Retinal pigment epithelial cell (primary cell): ENCODE measurements around the gene PLK5.
"Not testable (repeated sequence)": the region's sequence is repeated elsewhere in the genome, so short reads cannot be mapped to it uniquely, and the experiment has no call there.

ENCODE experiments used
- DNase-seq: peaks from one replicate; pipeline ENCODE4 v3.0.0-alpha.2; 2010; ENCODE audit warnings: low read depth
- H3K4me3 ChIP-seq: 2 replicates; pipeline ENCODE4 v1.5.1; 2011; ENCODE audit warnings: mild to moderate bottlenecking, low read length, control low read depth, moderate library complexity
- TF ChIP-seq, protein P1 (sequence below): conservative IDR thresholded peaks from 2 replicates; pipeline ENCODE4 v1.5.1; 2011; ENCODE audit warnings: low read depth, low read length, control low read depth, inconsistent platforms

PLK5 gene, protein sequence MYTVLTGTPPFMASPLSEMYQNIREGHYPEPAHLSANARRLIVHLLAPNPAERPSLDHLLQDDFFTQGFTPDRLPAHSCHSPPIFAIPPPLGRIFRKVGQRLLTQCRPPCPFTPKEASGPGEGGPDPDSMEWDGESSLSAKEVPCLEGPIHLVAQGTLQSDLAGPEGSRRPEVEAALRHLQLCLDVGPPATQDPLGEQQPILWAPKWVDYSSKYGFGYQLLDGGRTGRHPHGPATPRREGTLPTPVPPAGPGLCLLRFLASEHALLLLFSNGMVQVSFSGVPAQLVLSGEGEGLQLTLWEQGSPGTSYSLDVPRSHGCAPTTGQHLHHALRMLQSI

DNA sequence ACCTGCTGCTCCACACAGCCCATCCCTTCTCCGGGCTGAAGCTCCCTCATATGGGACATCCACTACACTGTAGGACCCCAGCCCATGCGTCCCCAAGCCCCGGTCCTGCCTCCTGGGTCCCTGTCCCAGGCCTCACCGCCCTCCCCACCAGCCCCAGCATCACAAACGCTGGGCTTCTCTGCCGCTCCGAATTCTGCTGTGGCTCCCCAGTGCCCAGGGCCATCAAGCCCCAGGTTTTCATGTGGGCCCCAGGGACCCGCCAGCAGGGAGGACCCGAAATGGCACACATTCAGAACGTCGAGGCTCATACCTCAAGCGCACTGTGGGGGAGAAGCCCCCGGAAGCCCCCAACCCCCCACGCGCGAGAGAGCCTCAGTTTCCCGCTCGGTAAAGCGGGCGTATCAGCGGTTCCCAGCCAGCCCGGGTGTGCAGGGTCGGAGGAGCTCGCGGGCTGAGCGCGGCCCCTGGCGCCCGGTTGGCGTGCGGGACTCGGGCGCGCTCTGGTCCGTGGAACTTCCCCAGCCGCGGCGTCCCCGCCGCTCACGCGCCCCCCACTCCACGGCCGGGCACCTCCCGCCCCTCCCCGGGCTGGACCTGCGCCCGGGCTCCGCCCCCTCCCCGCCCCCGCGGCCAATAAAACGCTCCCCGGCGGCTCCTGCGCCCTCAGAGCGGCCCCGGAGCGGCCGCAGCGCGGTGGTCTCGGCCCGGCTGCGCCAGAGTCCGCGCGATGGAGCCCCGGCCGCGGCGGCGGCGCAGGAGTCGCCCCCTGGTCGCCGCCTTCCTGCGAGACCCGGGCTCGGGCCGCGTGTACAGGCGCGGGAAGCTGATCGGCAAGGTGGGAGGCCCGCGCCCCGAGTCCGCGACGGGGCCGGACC is at the start of gene PLK5:
Gene PLK5, plus strand, starts transcription at position 666 of the 875 bp plus-strand sequence. CDS start 2,920 bp downstream, outside the sequence.
- no peak within 1 kb of the TSS for H3K4me3 ChIP-seq
- no peak for DNase-seq
- TF ChIP-seq, protein P1, sequence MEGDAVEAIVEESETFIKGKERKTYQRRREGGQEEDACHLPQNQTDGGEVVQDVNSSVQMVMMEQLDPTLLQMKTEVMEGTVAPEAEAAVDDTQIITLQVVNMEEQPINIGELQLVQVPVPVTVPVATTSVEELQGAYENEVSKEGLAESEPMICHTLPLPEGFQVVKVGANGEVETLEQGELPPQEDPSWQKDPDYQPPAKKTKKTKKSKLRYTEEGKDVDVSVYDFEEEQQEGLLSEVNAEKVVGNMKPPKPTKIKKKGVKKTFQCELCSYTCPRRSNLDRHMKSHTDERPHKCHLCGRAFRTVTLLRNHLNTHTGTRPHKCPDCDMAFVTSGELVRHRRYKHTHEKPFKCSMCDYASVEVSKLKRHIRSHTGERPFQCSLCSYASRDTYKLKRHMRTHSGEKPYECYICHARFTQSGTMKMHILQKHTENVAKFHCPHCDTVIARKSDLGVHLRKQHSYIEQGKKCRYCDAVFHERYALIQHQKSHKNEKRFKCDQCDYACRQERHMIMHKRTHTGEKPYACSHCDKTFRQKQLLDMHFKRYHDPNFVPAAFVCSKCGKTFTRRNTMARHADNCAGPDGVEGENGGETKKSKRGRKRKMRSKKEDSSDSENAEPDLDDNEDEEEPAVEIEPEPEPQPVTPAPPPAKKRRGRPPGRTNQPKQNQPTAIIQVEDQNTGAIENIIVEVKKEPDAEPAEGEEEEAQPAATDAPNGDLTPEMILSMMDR, result no peak

DNA sequence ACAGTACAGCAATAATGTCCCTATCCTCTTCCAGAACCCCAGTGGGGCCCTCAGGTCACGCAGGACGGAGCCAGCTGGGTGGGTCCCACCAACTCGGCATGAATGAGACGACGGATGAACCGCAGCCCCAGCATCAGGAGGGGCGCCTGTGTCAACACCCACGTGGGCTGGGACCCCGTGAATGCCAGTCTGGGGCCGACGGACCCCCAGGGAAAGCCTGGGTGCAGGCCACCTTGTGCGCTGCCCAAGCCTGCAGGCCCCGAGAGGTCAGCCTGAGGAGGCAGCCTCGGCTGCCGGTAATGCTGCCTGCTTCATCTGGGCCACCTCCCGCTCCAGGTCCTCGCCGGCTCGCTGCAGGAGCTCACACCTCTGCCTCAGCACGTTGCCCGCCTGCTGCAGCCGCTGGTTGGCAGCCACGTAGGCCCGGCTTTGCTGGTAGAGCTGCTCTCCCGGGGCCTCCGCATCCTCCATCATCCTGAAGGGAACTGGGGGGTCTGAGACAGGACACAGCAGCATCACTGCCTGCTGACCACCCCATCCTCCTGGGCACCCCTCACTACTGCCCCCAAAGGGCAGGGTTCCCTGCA is 49.0 kb upstream of the PLK5 start:
- DNase-seq, result no peak
- H3K4me3 ChIP-seq, result no peak overlapping the region
- TF ChIP-seq, protein P1, result no peak

DNA sequence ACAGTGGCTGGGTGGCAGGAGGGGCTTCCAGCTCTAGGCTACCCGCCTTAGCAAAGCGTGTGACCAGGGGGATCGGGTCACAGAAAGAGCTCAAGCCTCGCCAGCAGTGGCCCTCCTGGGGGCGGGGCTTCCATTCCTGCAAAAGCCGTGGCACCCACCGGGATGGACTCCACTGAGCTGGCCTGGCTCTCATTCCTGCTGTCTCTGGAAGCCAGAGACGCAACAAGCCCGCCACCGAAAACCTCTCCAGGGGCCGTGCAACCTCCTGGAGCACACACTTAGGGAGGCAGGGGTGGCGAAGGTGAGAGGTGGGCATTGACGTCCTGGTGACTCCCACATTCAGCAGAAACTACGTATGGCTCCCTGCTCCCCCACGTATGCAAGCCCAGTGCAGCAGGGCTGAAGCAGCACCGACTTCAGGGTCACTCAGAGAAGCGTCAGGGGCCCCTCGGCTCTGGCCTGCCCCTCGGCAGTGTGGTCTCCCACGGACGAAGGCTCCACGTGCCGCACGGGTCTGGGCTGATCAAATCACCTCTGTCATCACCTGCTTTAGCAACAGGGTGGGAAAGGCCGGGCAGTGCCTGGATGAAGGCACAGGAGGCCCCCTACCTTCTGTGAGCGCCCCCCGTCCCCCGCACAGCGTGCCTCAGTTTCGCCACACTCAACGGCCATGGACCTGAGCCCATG is 48.0 kb upstream of the PLK5 start:
- TF ChIP-seq, protein P1, result no peak
- H3K4me3 ChIP-seq, result no peak overlapping the region
- no peak for DNase-seq

DNA sequence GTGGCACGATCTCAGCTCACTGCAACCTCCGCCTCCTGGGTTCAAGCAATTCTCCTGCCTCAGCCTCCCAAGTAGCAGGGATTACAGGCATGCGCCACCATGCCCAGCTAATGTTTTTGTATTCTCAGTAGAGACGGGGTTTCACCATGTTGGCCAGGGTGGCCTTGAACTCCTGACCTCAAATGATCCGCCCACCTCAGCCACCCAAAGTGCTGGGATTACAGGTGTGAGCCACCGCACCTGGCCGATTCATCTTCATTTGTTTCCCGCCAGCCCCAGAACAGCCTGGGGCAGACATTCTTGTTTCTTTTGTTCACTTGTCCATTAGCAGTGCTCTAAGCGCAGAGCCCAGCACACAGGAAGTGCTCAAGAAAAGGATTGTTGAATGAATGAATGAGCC is 46.8 kb upstream of the PLK5 start:
- not testable (repeated sequence) for H3K4me3 ChIP-seq, DNase-seq

DNA sequence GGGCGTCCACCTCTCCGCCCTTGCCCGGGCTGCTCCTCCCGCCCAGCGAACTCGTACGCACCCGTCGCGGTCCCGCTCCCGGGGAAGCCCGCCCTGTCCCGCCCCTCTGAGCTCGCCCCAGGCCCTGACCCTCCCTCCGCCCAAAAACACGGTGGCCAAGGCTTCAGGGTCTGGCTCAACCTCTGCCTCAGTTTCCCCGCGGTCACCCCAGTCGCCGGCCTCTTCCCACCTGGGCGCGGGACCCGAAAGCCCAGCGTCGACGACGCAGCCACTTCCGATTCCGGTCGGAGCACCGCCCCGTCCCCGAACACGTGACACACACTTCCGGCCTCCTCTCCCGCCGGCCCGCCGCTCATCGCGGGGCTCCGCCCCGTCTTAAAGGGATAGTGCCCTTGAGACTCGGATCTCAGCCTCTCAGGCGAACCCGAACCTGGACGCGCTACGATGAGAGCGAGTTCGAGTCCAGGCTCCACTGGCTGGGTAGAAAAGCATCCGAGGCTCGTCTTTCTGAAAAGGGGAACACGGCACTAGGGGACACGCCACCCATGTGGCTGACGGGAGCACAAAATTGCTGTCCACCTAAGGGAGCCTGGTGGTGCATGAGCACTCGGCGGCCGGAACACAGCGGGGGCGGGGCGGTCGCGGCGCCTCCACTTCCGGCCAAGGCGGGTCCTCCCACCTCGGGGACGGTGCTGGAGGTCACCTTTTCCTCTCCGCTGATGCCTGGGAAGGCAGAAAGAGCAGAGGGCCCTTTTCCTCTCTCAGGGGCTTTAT is 44.8 kb upstream of the PLK5 start, which contains the start of gene C19orf25:
Gene C19orf25, minus strand, starts transcription at position 282 of the 774 bp plus-strand sequence. CDS start 312 bp downstream, outside the sequence.
- peak; percentile 69 for DNase-seq
- TF ChIP-seq, protein P1, result no peak
- H3K4me3 ChIP-seq, result peak within 1 kb of the TSS; percentile 76

DNA sequence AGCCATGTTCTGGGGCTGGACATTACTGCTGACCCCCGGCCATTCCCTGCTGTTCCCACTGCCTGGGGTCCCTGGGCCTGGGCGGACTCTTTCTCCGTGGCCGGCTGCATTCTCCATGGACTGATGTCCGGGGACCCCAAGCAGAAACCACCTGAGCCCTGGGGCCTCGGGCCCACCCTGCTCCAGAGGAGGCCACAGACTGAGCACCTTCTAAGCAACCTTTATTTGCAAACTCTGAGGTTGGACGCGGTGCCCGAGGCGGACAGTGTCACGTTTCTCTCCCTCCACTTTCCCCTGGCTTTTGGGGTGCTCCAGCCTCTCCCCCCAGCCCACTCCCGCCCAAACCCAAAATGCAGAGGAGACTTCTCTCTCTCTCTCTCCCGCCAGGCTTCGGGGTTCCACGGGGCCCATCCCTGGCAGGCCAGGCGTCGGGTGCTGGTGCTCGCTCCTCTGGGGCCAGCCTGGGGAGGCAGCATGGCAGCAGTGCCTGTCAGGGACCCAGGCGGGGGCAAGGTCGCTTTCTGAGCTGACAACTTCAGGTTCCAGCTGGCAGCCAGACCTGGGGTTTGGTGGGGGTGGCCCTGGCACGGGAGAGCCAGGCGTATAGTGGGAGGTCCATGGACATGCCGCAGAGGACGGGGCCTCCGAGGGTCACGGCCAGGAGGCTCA is 42.5 kb upstream of the PLK5 start:
- DNase-seq, result no peak
- no peak overlapping the region for H3K4me3 ChIP-seq
- TF ChIP-seq, protein P1, result no peak
